HCT116 (cell line): ENCODE data around the gene SRGAP3. TPM values are rescaled to one million over a fixed set of nuclear protein-coding genes. Genes with fewer than 3 reads are reported as not detected.

Experiments used
- ATAC-seq: fragments of 200-7000 bp; cut with Tn5 transposase; 2 replicates; pipeline ENCODE4 v1.9.1; 2020; ENCODE audit warnings: mild to moderate bottlenecking, moderate library complexity
- BruUV-seq: library from RNA; stranded (reverse); fragments of 400-500 nt; replicated peaks from 2 replicates; lab custom pipeline; 2021; lab: Mats Ljungman, UMichigan
- CTCF ChIA-PET: fragments of 300-600 bp; sonication (Branson Sonifier 250); formaldehyde crosslinking; loops from one replicate; lab custom pipeline; 2021; ENCODE audit warnings: antibody characterized with exemption; lab: Charles Lee
- POLR2A ChIA-PET: fragments of 300-600, 350-600 bp; sonication (Branson Sonifier 250); formaldehyde crosslinking; loops from one replicate; lab custom pipeline; 2021; ENCODE audit warnings: antibody characterized with exemption; lab: Charles Lee
- RAD21 ChIA-PET, 2 experiments: fragments of 300-600 bp; sonication (Branson Sonifier 250); formaldehyde crosslinking; loops; one replicate each; lab custom pipeline; 2023; ENCODE audit warnings: low total read pairs in 2 of 2; ENCODE audit not compliant: uncharacterized antibody in 2 of 2, unreplicated experiment in 2 of 2, low non-redundant PET in 1 of 2; lab: Charles Lee
- DNase-seq: peaks from one replicate; pipeline ENCODE4 v3.0.0-alpha.2; 2010; ENCODE audit warnings: low read depth, low spot score
- H2AFZ ChIP-seq: fragments of 200-600 bp; shearing (Covaris generic), sonication (generic); 2 replicates; pipeline ENCODE4 v1.6.1; 2017; ENCODE audit warnings: low read depth, mixed run types, mixed read lengths, antibody characterized with exemption, low read length; ENCODE audit not compliant: poor library complexity, severe bottlenecking
- H3K27ac ChIP-seq: 2 replicates; pipeline ENCODE4 v1.5.1; 2012; ENCODE audit warnings: low read depth, low read length
- H3K27me3 ChIP-seq: fragments of 200-600 bp; sonication (generic); 2 replicates; pipeline ENCODE4 v1.6.1; 2016; ENCODE audit warnings: mixed run types, low read length, mixed read lengths; ENCODE audit not compliant: insufficient read depth
- H3K36me3 ChIP-seq, 2 experiments: fragments of 200-500 bp in 1 of 2; fragments of 200-600 bp in 1 of 2; sonication (Bioruptor generic) in 1 of 2; sonication (generic) in 1 of 2; 2 replicates each; pipeline versions ENCODE4 v1.5.1 to v1.6.1; 2014 to 2016; ENCODE audit warnings: low read length in 2 of 2, inconsistent platforms in 1 of 2, mixed read lengths in 1 of 2, mixed run types in 1 of 2; ENCODE audit not compliant: insufficient read depth in 2 of 2, control insufficient read depth in 1 of 2
- H3K4me1 ChIP-seq, 2 experiments: fragments of 200-600 bp in 1 of 2; sonication (generic) in 1 of 2; 2 replicates each; pipeline versions ENCODE4 v1.5.1 to v1.6.1; 2012 to 2017; ENCODE audit warnings: low read length in 2 of 2, inconsistent platforms in 1 of 2, mild to moderate bottlenecking in 1 of 2, mixed read lengths in 1 of 2, mixed run types in 1 of 2, moderate library complexity in 1 of 2; ENCODE audit not compliant: insufficient read depth in 2 of 2, control insufficient read depth in 1 of 2
- H3K4me2 ChIP-seq: fragments of 200-600 bp; sonication (generic); 2 replicates; pipeline ENCODE4 v1.6.1; 2017; ENCODE audit warnings: mixed run types, low read length, mixed read lengths
- H3K4me3 ChIP-seq, 2 experiments: fragments of 200-600 bp in 1 of 2; sonication (generic) in 1 of 2; replicated peaks in 1 of 2; 2 replicates each; pipeline ENCODE4 v1.5.1; 2011 to 2016; ENCODE audit warnings: low read length in 2 of 2, control low read depth in 1 of 2, low read depth in 1 of 2, mild to moderate bottlenecking in 1 of 2, mixed read lengths in 1 of 2, mixed run types in 1 of 2
- H3K79me2 ChIP-seq: fragments of 200-600 bp; sonication (generic); 2 replicates; pipeline ENCODE4 v1.6.1; 2017; ENCODE audit warnings: mild to moderate bottlenecking, mixed run types, low read length, moderate library complexity, mixed read lengths; ENCODE audit not compliant: insufficient read depth
- H3K9ac ChIP-seq: fragments of 200-600 bp; sonication (generic); 2 replicates; pipeline ENCODE4 v1.6.1; 2016; ENCODE audit warnings: low read length, mixed read lengths
- H3K9me2 ChIP-seq: fragments of 200-600 bp; sonication (generic), shearing (Covaris generic); 2 replicates; pipeline ENCODE4 v1.6.1; 2017; ENCODE audit warnings: mixed run types, mild to moderate bottlenecking, moderate library complexity; ENCODE audit not compliant: insufficient read depth
- H3K9me3 ChIP-seq, 2 experiments: fragments of 200-500 bp in 1 of 2; fragments of 200-600 bp in 1 of 2; sonication (Bioruptor generic) in 1 of 2; sonication (generic) in 1 of 2; 2 replicates each; pipeline ENCODE4 v1.6.1; 2014 to 2017; ENCODE audit warnings: low read length in 2 of 2, mixed read lengths in 2 of 2, inconsistent platforms in 1 of 2, low read depth in 1 of 2, mild to moderate bottlenecking in 1 of 2, mixed run types in 1 of 2, moderate library complexity in 1 of 2; ENCODE audit not compliant: control insufficient read depth in 1 of 2, insufficient read depth in 1 of 2
- H4K20me1 ChIP-seq: fragments of 200-600 bp; sonication (generic), shearing (Covaris generic); 2 replicates; pipeline ENCODE4 v1.6.1; 2017; ENCODE audit warnings: mixed run types, mild to moderate bottlenecking, moderate library complexity; ENCODE audit not compliant: insufficient read depth
- CBX3 ChIP-seq: IDR thresholded peaks from 2 replicates; pipeline ENCODE4 v1.6.1; 2012; ENCODE audit warnings: low read depth
- CEBPB ChIP-seq: IDR thresholded peaks from 2 replicates; pipeline ENCODE4 v1.6.1; 2012; ENCODE audit warnings: low read depth
- EZH2phosphoT487 ChIP-seq: fragments of 200-600 bp; IDR thresholded peaks from 2 replicates; pipeline ENCODE4 v1.6.1; 2018; ENCODE audit warnings: antibody characterized with exemption, borderline replicate concordance
- FOSL1 ChIP-seq: IDR thresholded peaks from 2 replicates; pipeline ENCODE4 v1.6.1; 2012; ENCODE audit warnings: low read depth
- JUND ChIP-seq: IDR thresholded peaks from 2 replicates; pipeline ENCODE4 v1.6.1; 2012
- MAX ChIP-seq: IDR thresholded peaks from 2 replicates; pipeline ENCODE4 v1.6.1; 2012
- POLR2AphosphoS5 ChIP-seq: IDR thresholded peaks from 2 replicates; pipeline ENCODE4 v1.6.1; 2011; ENCODE audit warnings: mild to moderate bottlenecking, low read depth, low read length, moderate library complexity
- RAD21 ChIP-seq: IDR thresholded peaks from 2 replicates; pipeline ENCODE4 v1.6.1; 2012; ENCODE audit warnings: low read depth, mild to moderate bottlenecking
- SIN3A ChIP-seq: IDR thresholded peaks from 2 replicates; pipeline ENCODE4 v1.6.1; 2012; ENCODE audit warnings: low read depth
- SP1 ChIP-seq: IDR thresholded peaks from 2 replicates; pipeline ENCODE4 v1.6.1; 2012; ENCODE audit warnings: low read depth
- SRF ChIP-seq: IDR thresholded peaks from 2 replicates; pipeline ENCODE4 v1.6.1; 2012; ENCODE audit warnings: low read depth
- TCF7L2 ChIP-seq: IDR thresholded peaks from 2 replicates; pipeline ENCODE4 v1.7.0; 2011; ENCODE audit warnings: borderline replicate concordance, inconsistent platforms; ENCODE audit not compliant: insufficient read depth, insufficient read length; ENCODE audit errors: extremely low read depth
- YY1 ChIP-seq: IDR thresholded peaks from 2 replicates; pipeline ENCODE4 v1.6.1; 2011; ENCODE audit warnings: low read length, low read depth, moderate library complexity, mild to moderate bottlenecking; ENCODE audit not compliant: insufficient replicate concordance; ENCODE audit errors: extremely low read depth
- ZFX ChIP-seq: fragments of 450-650 bp; IDR thresholded peaks from 2 replicates; pipeline ENCODE4 v1.6.1; 2017
- ZNF274 ChIP-seq: fragments of 200-500 bp; sonication (Bioruptor generic); IDR thresholded peaks from 2 replicates; pipeline ENCODE4 v1.6.1; 2014; ENCODE audit warnings: mild to moderate bottlenecking, low read depth, low read length, inconsistent platforms
- intact Hi-C: fragments of 100-400 bp; cut with micrococcal nuclease; formaldehyde crosslinking; loops from 2 replicates; pipeline ENCODE4 v1.10.0; 2022
- total RNA-seq: library from RNA; stranded (reverse); gene quantifications from one replicate; pipeline ENCODE4 v1.2.1, GENCODE V29; 2021; ENCODE audit not compliant: unreplicated experiment
- TF ChIP-seq, protein P1 (sequence below): IDR thresholded peaks from 2 replicates; pipeline ENCODE4 v1.6.1; 2012

SRGAP3 gene
- total RNA-seq, 1 experiment from 2014 or later, result 8.3 TPM

DNA sequence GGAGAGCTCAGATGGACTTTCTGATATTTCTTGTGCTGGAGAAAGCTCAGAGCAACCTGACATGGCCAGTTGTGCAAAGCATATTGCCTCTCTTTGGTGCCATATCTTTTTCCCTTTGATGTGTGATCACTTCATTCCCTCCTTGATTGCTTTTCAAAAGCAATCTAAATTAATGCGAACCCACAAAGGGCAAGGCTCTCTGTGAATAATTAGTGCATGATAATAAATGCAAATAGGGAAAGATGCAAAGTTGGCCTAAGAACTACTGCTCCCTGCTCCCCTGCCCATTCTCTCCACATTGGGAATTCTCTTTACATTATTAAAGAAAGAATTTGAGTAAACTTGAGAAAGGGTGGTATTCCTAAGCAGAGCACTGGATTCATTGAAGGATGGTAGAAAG lies 60.9 kb downstream of the SRGAP3 start:
- Histone ChIP-seq H4K20me1 (no peaks in the 10 kb centered on the region), H3K4me3 (no peak overlapping the region)
- intact Hi-C loops, result no loop called here
- no peak for ATAC-seq
- no peak for DNase-seq
- no TSS peak for BruUV-seq
- TF ChIP-seq FOSL1, result no peak
- TF ChIP-seq ZFX, result no peak
- TF ChIP-seq, protein P1, sequence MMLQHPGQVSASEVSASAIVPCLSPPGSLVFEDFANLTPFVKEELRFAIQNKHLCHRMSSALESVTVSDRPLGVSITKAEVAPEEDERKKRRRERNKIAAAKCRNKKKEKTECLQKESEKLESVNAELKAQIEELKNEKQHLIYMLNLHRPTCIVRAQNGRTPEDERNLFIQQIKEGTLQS, result no peak
- TF ChIP-seq MAX, result no peak
- TF ChIP-seq SRF, result no peak
- TF ChIP-seq EZH2phosphoT487, result no peak
- TF ChIP-seq SP1, result no peak
- TF ChIP-seq RAD21, result no peak
- no peak for TF ChIP-seq ZNF274
- no peak for TF ChIP-seq CEBPB
- no peak for TF ChIP-seq POLR2AphosphoS5
- no peak for TF ChIP-seq TCF7L2
- TF ChIP-seq, all 23 proteins: peak for 0
- Histone ChIP-seq H3K27ac (no peak overlapping the region), H3K9me2 (no peaks in the 10 kb centered on the region), H3K4me1 (peaks cover 0 to 4% of the 10 kb centered on the region in 2 experiments; a peak in 2 of 4 replicates), H3K9me3 (no peaks in the 10 kb centered on the region), H3K4me2 (no peak overlapping the region), H3K36me3 (no peaks in the 10 kb centered on the region), H3K9ac (no peak overlapping the region), H2AFZ (no peak overlapping the region), H3K79me2 (no peaks in the 10 kb centered on the region), H3K27me3 (peaks cover 13% of the 10 kb centered on the region; the same call in 1 of the 2 replicates)
- POLR2A ChIA-PET, result no interaction called here
- RAD21 ChIA-PET, result no interaction called here
- CTCF ChIA-PET, result no interaction called here

DNA sequence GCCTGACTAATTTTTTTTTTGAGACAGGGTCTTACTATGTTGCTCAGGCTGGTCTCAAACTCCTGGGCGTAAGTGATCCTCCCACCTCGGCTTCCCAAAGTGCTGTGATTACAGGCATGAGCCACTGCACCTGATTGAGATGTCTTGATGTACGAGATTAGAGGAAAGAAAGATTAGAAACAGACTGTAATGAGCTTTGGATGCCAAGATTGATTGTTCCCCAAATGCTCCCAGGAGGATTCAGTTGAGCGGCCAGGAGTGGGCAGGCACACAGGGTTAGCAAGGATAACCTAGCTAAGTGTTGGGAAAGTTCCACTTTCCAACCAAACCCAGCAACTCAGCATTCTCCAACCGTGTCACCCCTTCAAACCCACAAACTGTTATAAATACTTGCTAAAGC lies 63.7 kb downstream of the SRGAP3 start:
- POLR2A ChIA-PET, result no interaction called here
- Histone ChIP-seq H3K4me3 (no peak overlapping the region), H3K79me2 (no peaks in the 10 kb centered on the region)

More for the DNA sequence above, 63.7 kb downstream of the SRGAP3 start:
- Histone ChIP-seq H3K36me3 (no peaks in the 10 kb centered on the region), H3K4me1 (no peaks in the 10 kb centered on the region), H3K27ac (no peak overlapping the region), H3K9ac (no peak overlapping the region), H3K9me3 (no peaks in the 10 kb centered on the region), H3K27me3 (peaks cover 13% of the 10 kb centered on the region; the same call in 1 of the 2 replicates)
- DNase-seq, result no peak
- intact Hi-C loops, result no loop called here
- TF ChIP-seq EZH2phosphoT487, result no peak
- TF ChIP-seq MAX, result no peak
- no peak for TF ChIP-seq JUND
- TF ChIP-seq CEBPB, result no peak
- no peak for TF ChIP-seq TCF7L2
- TF ChIP-seq YY1, result no peak
- no peak for TF ChIP-seq SIN3A
- TF ChIP-seq, protein P1, result no peak
- TF ChIP-seq ZNF274, result no peak
- no peak for TF ChIP-seq SRF
- TF ChIP-seq RAD21, result no peak
- TF ChIP-seq CBX3, result no peak
- TF ChIP-seq POLR2AphosphoS5, result no peak
- TF ChIP-seq, all 23 proteins: peak for 0
- ATAC-seq, result no peak
- H2AFZ ChIP-seq, result no peak overlapping the region
- H3K9me2 ChIP-seq, result no peaks in the 10 kb centered on the region
- no TSS peak for BruUV-seq
- ChIA-PET RAD21 (no interaction called here), CTCF (no interaction called here)
- no peak overlapping the region for H3K4me2 ChIP-seq
- H4K20me1 ChIP-seq, result no peaks in the 10 kb centered on the region
